K562 (cell line): ENCODE results near the gene IL37. TPM values are rescaled to one million over a fixed set of nuclear protein-coding genes. Genes with fewer than 3 reads are reported as not detected.

ENCODE experiments used
- ATAC-seq: fragments of 200-7000 bp; cut with Tn5 transposase; 3 replicates; pipeline ENCODE4 v1.9.1; 2020; ENCODE audit warnings: moderate library complexity
- BruUV-seq: library from RNA; stranded (reverse); fragments of 400-500 nt; replicated peaks from 2 replicates; lab custom pipeline; 2021; lab: Mats Ljungman, UMichigan
- CTCF ChIA-PET: fragments of 300-600 bp; formaldehyde crosslinking; extraction: SDS; loops from one replicate; lab custom pipeline; 2021; ENCODE audit warnings: low intra/inter-chr PET ratio; lab: Yijun Ruan, JAX
- POLR2A ChIA-PET: fragments of 300-600, 350-650 bp; sonication (Branson Sonifier 250); formaldehyde crosslinking; extraction: SDS; loops from one replicate; lab custom pipeline; 2021; ENCODE audit warnings: antibody characterized with exemption, inconsistent platforms; lab: Yijun Ruan, JAX
- DNase-seq, 4 experiments: peaks; one replicate each; pipeline versions ENCODE4 v3.0.0 to v3.0.0-alpha.2; 2011 to 2018; ENCODE audit warnings: low spot score in 3 of 4, mixed read lengths in 3 of 4; ENCODE audit errors: extremely low read depth in 1 of 4
- FAIRE-seq: peaks from 2 replicates; lab custom pipeline; 2011; peaks lifted over from hg19 to GRCh38; lab: Jason Lieb, UNC
- H2AFZ ChIP-seq: 2 replicates; pipeline ENCODE4 v1.6.0; 2011; ENCODE audit warnings: low read depth, low read length, control low read depth, inconsistent platforms
- H3K27ac ChIP-seq: fragments of 200-600 bp; 3 replicates; pipeline ENCODE4 v1.8.0; 2011; ENCODE audit warnings: low read depth, mild to moderate bottlenecking, control low read depth, inconsistent platforms, low read length, moderate library complexity, mixed read lengths; ENCODE audit errors: extremely low read depth
- H3K27me3 ChIP-seq, 2 experiments: fragments of 300-600 bp in 1 of 2; 2 replicates in 1 of 2; 3 replicates in 1 of 2; pipeline versions ENCODE4 v1.6.0 to v1.8.0; 2011; ENCODE audit warnings: inconsistent platforms in 2 of 2, low read length in 2 of 2, mild to moderate bottlenecking in 1 of 2, mixed read lengths in 1 of 2, moderate library complexity in 1 of 2; ENCODE audit not compliant: control insufficient read depth in 2 of 2, insufficient read depth in 2 of 2
- H3K36me3 ChIP-seq: fragments of 300-600 bp; 3 replicates; pipeline ENCODE4 v1.8.0; 2011; ENCODE audit warnings: mild to moderate bottlenecking, low read length, inconsistent platforms; ENCODE audit not compliant: control insufficient read depth, insufficient read depth
- H3K4me1 ChIP-seq, 2 experiments: fragments of 200-600 bp in 1 of 2; replicated peaks in 1 of 2; 2 replicates in 1 of 2; 3 replicates in 1 of 2; pipeline versions ENCODE4 v1.5.1 to v1.8.0; 2011; ENCODE audit warnings: inconsistent platforms in 2 of 2, low read length in 2 of 2, mild to moderate bottlenecking in 1 of 2, mixed read lengths in 1 of 2, moderate library complexity in 1 of 2; ENCODE audit not compliant: control insufficient read depth in 2 of 2, insufficient read depth in 2 of 2
- H3K4me2 ChIP-seq: 2 replicates; pipeline ENCODE4 v1.6.1; 2011; ENCODE audit warnings: low read length, control low read depth, inconsistent platforms, mixed read lengths; ENCODE audit not compliant: insufficient read depth
- H3K4me3 ChIP-seq: fragments of 200-600 bp; sonication (generic), shearing (Covaris generic); 2 replicates; pipeline ENCODE4 v1.5.1; 2016; ENCODE audit warnings: control low read depth, inconsistent platforms
- H3K79me2 ChIP-seq: fragments of 200-600 bp; 3 replicates; pipeline ENCODE4 v1.8.0; 2011; ENCODE audit warnings: low read length, inconsistent platforms; ENCODE audit not compliant: control insufficient read depth, insufficient read depth
- H3K9ac ChIP-seq, 2 experiments: 2 replicates each; pipeline versions ENCODE4 v1.6.0 to v1.6.1; 2011; ENCODE audit warnings: low read depth in 2 of 2, low read length in 2 of 2, control low read depth in 1 of 2, inconsistent platforms in 1 of 2, mild to moderate bottlenecking in 1 of 2, mixed read lengths in 1 of 2; ENCODE audit not compliant: insufficient read depth in 1 of 2
- H3K9me1 ChIP-seq: one replicate; pipeline ENCODE4 v1.6.0; 2011; ENCODE audit warnings: inconsistent platforms, mild to moderate bottlenecking, low read length, moderate library complexity; ENCODE audit not compliant: control insufficient read depth, insufficient read depth
- H3K9me3 ChIP-seq: replicated peaks from 2 replicates; pipeline ENCODE4 v1.5.1; 2011; ENCODE audit warnings: low read depth, low read length, inconsistent platforms; ENCODE audit not compliant: control insufficient read depth, insufficient read depth
- H4K20me1 ChIP-seq: replicated peaks from 2 replicates; pipeline ENCODE4 v1.6.1; 2011; ENCODE audit warnings: low read length, inconsistent platforms, mixed read lengths; ENCODE audit not compliant: control insufficient read depth, insufficient read depth
- EGR1 ChIP-seq: fragments of 450-650 bp; conservative IDR thresholded peaks from 2 replicates; pipeline ENCODE4 v1.6.1; 2017; ENCODE audit warnings: mild to moderate bottlenecking
- FOS ChIP-seq: IDR thresholded peaks from 3 replicates; pipeline ENCODE4 v1.6.1; 2011; ENCODE audit not compliant: insufficient read length; ENCODE audit errors: extremely low read depth
- GTF3C2 ChIP-seq: IDR thresholded peaks from 3 replicates; pipeline ENCODE4 v1.6.1; 2011; ENCODE audit warnings: borderline replicate concordance, mild to moderate bottlenecking, moderate library complexity; ENCODE audit not compliant: insufficient read length; ENCODE audit errors: extremely low read depth
- HCFC1 ChIP-seq: IDR thresholded peaks from 2 replicates; pipeline ENCODE4 v1.6.1; 2012; ENCODE audit warnings: low read depth, low read length, improper control_type of control experiment
- WGBS: fragments of 100-300 bp; shearing (Covaris generic); methylation state at CpG from one replicate; pipeline ENCODE4 v1.1.6; 2016; ENCODE audit warnings: low coverage, mixed read lengths; ENCODE audit not compliant: insufficient coverage; ENCODE audit errors: missing lambda C conversion rate; 5-methylcytosine and 5-hydroxymethylcytosine counted together
- in situ Hi-C: fragments of 300-500 bp; cut with MboI; formaldehyde crosslinking; loops from 4 replicates; pipeline ENCODE4 v1.15.0; 2018; ENCODE audit warnings: inconsistent platforms, mixed read lengths
- intact Hi-C: fragments of 100-400 bp; cut with micrococcal nuclease; formaldehyde crosslinking; loops from 2 replicates; pipeline ENCODE4 v1.14.2; 2022
- polyA plus RNA-seq, 8 experiments: library from polyadenylated mRNA; depleted of rRNA in 4 of 8; stranded (reverse) in 5 of 8; unstranded in 3 of 8; fragments of >200 nt; fragmentation: Nextera tagmentation in 2 of 8; fragmentation: Illumina TruSeq in 1 of 8; extraction: Ambion mirVana in 2 of 8; extraction: Trizol in 1 of 8; gene quantifications; 2 replicates each; pipeline versions ENCODE4 v1.2.1 to v1.2.3, GENCODE V29; 2011 to 2014; ENCODE audit warnings: inconsistent platforms in 1 of 8, missing spikeins in 1 of 8
- total RNA-seq, 7 experiments: library from RNA; depleted of rRNA in 6 of 7; stranded (reverse); fragments of >200 nt in 6 of 7; fragmentation: Illumina TruSeq in 2 of 7; extraction: Trizol in 2 of 7; gene quantifications; 2 replicates each; pipeline versions ENCODE4 v1.2.1 to v1.2.3, GENCODE V29; 2011 to 2021; ENCODE audit warnings: low replicate concordance in 1 of 7

The IL37 gene
- total and polyA plus RNA-seq, 9 of the 15 experiments (the other 6 are each of a cell fraction or from before 2014, with no cell fraction given): not detected

GRCh38 chr2:112866128-112866835, 44.7 kb upstream of the IL37 start (continued):
- TF ChIP-seq GTF3C2 (no peak), FOS (no peak)
- TF ChIP-seq, all 486 proteins: peak for 0

GRCh38 chr2:112867701-112868631, 43.0 kb upstream of the IL37 start:
- DNase-seq (no peak), ATAC-seq (no peak), FAIRE-seq (no peak)
- POLR2A ChIA-PET: interaction anchor here (1.1 kb wide), 1 partner anchor 16 kb away, joined by 5 read pairs; no protein-coding TSS in a partner anchor
- Histone ChIP-seq H3K27me3 (no peaks in the 10 kb centered on the region; a peak in 1 of 5 replicates), H3K9ac (0 out of 4 replicates have a peak overlapping the region, but pooled peaks of 1 of the 2 experiments have one; percentile 39), H3K4me3 (no peak overlapping the region), H3K27ac (no peak overlapping the region), H3K79me2 (no peaks in the 10 kb centered on the region), H3K9me3 (no peaks in the 10 kb centered on the region), H2AFZ (no peak overlapping the region), H3K9me1 (no peaks in the 10 kb centered on the region), H4K20me1 (no peaks in the 10 kb centered on the region), H3K4me1 (peaks cover 10 to 12% of the 10 kb centered on the region in 2 experiments), H3K4me2 (no peak overlapping the region), H3K36me3 (no peaks in the 10 kb centered on the region)
- no TSS peak for BruUV-seq
- in situ Hi-C loops: no loop called here
- TF ChIP-seq EGR1 (0 out of 2 replicates have a peak, but pooled peaks have one; percentile 11), HCFC1 (no peak)
- 24% methylated on average over 6 of the region's 7 CpGs for WGBS
- intact Hi-C loops: no loop called here
- CTCF ChIA-PET: no interaction called here
